Measurements from ENCODE around the gene TLR7.

The TLR7 gene

GRCh38 chrX:12866451-12867377 is at the start of gene TLR7:
TSS of gene TLR7 (plus strand) at chrX:12867072. CDS start at chrX:12867579, 507 bp downstream.
- DNase-seq (ENCODE audit: low read depth in 2 of 2): no peak

GRCh38 chrX:12817528-12817927 is 49.3 kb upstream of the TLR7 start:
- no peak for DNase-seq (ENCODE audit: low read depth in 2 of 2)

GRCh38 chrX:12819222-12819621 is 47.6 kb upstream of the TLR7 start:
- DNase-seq (ENCODE audit: low read depth in 2 of 2): no peak

GRCh38 chrX:12820737-12821136 is 46.1 kb upstream of the TLR7 start:
- no peak for DNase-seq (ENCODE audit: low read depth in 2 of 2)

- DNase-seq (ENCODE audit: low read depth in 2 of 2): no peak
Observed at GRCh38 chrX:12824944-12825343, 41.9 kb upstream of the TLR7 start.

- no peak for DNase-seq (ENCODE audit: low read depth in 2 of 2)
Observed at GRCh38 chrX:12825801-12826200, 41.1 kb upstream of the TLR7 start.

GRCh38 chrX:12843061-12843667 is 23.7 kb upstream of the TLR7 start:
- DNase-seq (ENCODE audit: low read depth in 2 of 2): no peak

GRCh38 chrX:12843668-12844279 is 23.1 kb upstream of the TLR7 start:
- no peak for DNase-seq (ENCODE audit: low read depth in 2 of 2)

GRCh38 chrX:12844319-12844718 is 22.6 kb upstream of the TLR7 start:
- DNase-seq (ENCODE audit: low read depth in 2 of 2): no peak

- no peak for DNase-seq (ENCODE audit: low read depth in 2 of 2)
Observed at GRCh38 chrX:12865359-12865758, 1.5 kb upstream of the TLR7 start.

- no peak for DNase-seq (ENCODE audit: low read depth in 2 of 2)
Observed at GRCh38 chrX:12867685-12868084, 813 bp downstream of the TLR7 start.

GRCh38 chrX:12868747-12869146 is 1.9 kb downstream of the TLR7 start:
- DNase-seq (ENCODE audit: low read depth in 2 of 2): no peak

GRCh38 chrX:12871257-12871656 is 4.4 kb downstream of the TLR7 start:
- DNase-seq (ENCODE audit: low read depth in 2 of 2): no peak

- DNase-seq (ENCODE audit: low read depth in 2 of 2): no peak
Observed at GRCh38 chrX:12872741-12873140, 5.9 kb downstream of the TLR7 start.

- no peak for DNase-seq (ENCODE audit: low read depth in 2 of 2)
Observed at GRCh38 chrX:12874581-12874980, 7.7 kb downstream of the TLR7 start.

- no peak for DNase-seq (ENCODE audit: low read depth in 2 of 2)
Observed at GRCh38 chrX:12877386-12877785, 10.5 kb downstream of the TLR7 start.

GRCh38 chrX:12878536-12878935 is 11.7 kb downstream of the TLR7 start:
- no peak for DNase-seq (ENCODE audit: low read depth in 2 of 2)

- DNase-seq (ENCODE audit: low read depth in 2 of 2): no peak
Observed at GRCh38 chrX:12881914-12882313, 15.0 kb downstream of the TLR7 start.

- DNase-seq (ENCODE audit: low read depth in 2 of 2): no peak
Observed at GRCh38 chrX:12885508-12885907, 18.6 kb downstream of the TLR7 start.

- no peak for DNase-seq (ENCODE audit: low read depth in 2 of 2)
Observed at GRCh38 chrX:12886545-12886944, 19.7 kb downstream of the TLR7 start.

- DNase-seq (ENCODE audit: low read depth in 2 of 2): no peak
Observed at GRCh38 chrX:12887141-12887540, 20.3 kb downstream of the TLR7 start.

- no peak for DNase-seq (ENCODE audit: low read depth in 2 of 2)
Observed at GRCh38 chrX:12887767-12888166, 20.9 kb downstream of the TLR7 start.

- DNase-seq (ENCODE audit: low read depth in 2 of 2): no peak
Observed at GRCh38 chrX:12890467-12890866, 23.6 kb downstream of the TLR7 start.
